IPS-20b (cell line): ENCODE results near the gene ABHD11.
"Not testable (repeated sequence)": the region's sequence is repeated elsewhere in the genome, so short reads cannot be mapped to it uniquely, and the experiment has no call there.

Source experiments
- H3K27ac ChIP-seq: one replicate; pipeline ENCODE4 v1.5.1; 2013; ENCODE audit warnings: low read length
- H3K27me3 ChIP-seq: 2 replicates; pipeline ENCODE4 v1.6.1; 2013; ENCODE audit warnings: mild to moderate bottlenecking, low read length, inconsistent platforms; ENCODE audit not compliant: insufficient read depth
- H3K36me3 ChIP-seq: 2 replicates; pipeline ENCODE4 v1.6.1; 2013; ENCODE audit warnings: low read depth, mild to moderate bottlenecking, inconsistent platforms, low read length, moderate library complexity; ENCODE audit not compliant: insufficient read depth
- H3K4me1 ChIP-seq: 2 replicates; pipeline ENCODE4 v1.6.1; 2013; ENCODE audit warnings: mild to moderate bottlenecking, control low read depth, inconsistent platforms, low read length, moderate library complexity; ENCODE audit not compliant: insufficient read depth
- H3K4me3 ChIP-seq: 2 replicates; pipeline ENCODE4 v1.5.1; 2013; ENCODE audit warnings: mild to moderate bottlenecking, low read length, inconsistent platforms
- H3K9ac ChIP-seq: 2 replicates; pipeline ENCODE4 v1.6.1; 2013; ENCODE audit warnings: low read depth, mild to moderate bottlenecking, inconsistent platforms, low read length, moderate library complexity
- H3K9me3 ChIP-seq: 2 replicates; pipeline ENCODE4 v1.6.1; 2013; ENCODE audit warnings: mild to moderate bottlenecking, low read depth, low read length, inconsistent platforms; ENCODE audit not compliant: insufficient read depth

The ABHD11 gene, protein sequence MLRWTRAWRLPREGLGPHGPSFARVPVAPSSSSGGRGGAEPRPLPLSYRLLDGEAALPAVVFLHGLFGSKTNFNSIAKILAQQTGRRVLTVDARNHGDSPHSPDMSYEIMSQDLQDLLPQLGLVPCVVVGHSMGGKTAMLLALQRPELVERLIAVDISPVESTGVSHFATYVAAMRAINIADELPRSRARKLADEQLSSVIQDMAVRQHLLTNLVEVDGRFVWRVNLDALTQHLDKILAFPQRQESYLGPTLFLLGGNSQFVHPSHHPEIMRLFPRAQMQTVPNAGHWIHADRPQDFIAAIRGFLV

DNA sequence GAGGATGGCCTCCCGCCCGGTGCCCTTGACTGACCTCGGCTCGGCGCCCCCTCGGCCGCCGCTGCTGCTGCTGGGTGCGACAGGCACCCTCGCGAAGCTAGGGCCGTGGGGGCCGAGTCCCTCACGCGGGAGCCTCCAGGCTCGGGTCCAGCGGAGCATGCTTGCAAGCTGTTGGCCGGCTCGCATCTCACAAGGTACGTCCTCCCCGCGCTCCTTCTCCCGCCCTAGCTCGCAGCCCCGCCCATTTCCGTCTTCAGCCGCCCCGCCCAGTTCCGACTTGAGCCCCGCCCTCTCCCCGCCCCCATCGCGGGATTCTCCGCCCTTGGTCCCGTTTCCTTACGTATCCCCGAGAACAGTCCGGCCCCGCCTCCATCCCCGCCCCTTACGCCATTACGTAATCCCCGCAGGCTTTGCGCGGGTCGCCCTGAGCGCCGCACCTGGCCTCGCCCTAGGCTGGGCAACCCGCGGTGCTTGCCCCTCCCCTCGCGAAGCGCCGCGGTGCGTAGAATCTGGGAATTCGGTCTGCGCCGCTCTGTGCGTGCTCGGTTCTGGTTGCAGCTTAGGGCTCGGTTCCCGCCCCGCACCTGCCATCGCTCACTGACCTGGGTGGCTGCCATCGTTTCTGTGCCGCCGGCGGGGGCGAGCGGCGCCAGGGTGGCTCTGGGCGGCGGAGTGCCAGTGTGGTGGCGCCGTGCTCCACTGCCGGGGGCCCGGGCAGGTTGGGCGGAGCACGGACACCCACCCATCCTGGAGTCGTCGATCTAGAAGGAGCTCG lies at the start of gene ABHD11:
ABHD11 (minus strand) TSS at position 191 of the 775 bp plus-strand sequence; CDS start at position 159, 32 bp downstream.
- no peaks in the 10 kb centered on the region for H3K9me3 ChIP-seq
- peaks cover 13% of the 10 kb centered on the region; the same call in 1 of the 2 replicates for H3K27me3 ChIP-seq
- peak within 1 kb of the TSS; percentile 91 for H3K4me3 ChIP-seq
- peak within 1 kb of the TSS; percentile 53 for H3K27ac ChIP-seq
- peaks cover 25% of the 10 kb centered on the region; the same call in 1 of the 2 replicates for H3K4me1 ChIP-seq
- H3K9ac ChIP-seq: peak within 1 kb of the TSS; percentile 90
- H3K36me3 ChIP-seq: peaks cover 21% of the 10 kb centered on the region

DNA sequence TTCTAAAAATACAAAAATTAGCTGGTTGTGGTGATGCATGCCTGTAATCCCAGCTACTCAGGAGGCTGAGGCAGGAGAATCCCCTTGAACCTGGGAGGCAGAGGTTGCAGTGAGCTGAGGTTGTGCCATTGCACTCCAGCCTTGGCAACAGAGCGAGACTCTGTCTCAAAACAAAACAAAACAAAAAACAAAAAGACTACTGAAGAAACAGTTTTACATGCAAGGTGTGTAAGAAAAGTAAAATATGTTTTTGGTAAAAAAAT lies 49.1 kb upstream of the ABHD11 start:
- not testable (repeated sequence) for H3K9me3 ChIP-seq, H3K27me3 ChIP-seq, H3K9ac ChIP-seq, H3K36me3 ChIP-seq, H3K4me1 ChIP-seq, H3K27ac ChIP-seq, H3K4me3 ChIP-seq

DNA sequence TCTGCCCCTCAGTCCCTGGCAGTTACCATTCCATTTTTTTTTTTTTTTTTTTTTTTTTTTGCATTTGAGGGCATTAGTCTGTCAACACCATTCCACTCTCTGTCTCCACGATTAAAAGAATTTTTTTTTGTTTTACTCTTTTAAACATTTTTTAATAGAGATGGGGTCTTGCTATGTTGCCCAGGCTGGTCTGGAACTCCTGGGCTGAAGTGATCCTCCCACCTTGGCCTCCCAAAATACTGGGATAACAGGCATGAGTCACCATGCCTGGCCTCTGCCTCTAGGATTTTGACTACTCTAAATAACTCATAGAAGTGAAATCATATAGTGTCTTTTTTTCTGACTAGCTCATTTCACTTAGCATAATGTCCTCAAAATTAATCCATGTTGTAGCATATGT lies 48.0 kb upstream of the ABHD11 start:
- H3K36me3 ChIP-seq: no peaks in the 10 kb centered on the region
- no peak overlapping the region for H3K27ac ChIP-seq
- no peak overlapping the region for H3K4me3 ChIP-seq
- no peaks in the 10 kb centered on the region; the same call in 1 of the 2 replicates for H3K9me3 ChIP-seq
- H3K9ac ChIP-seq: no peak overlapping the region
- H3K4me1 ChIP-seq: no peaks in the 10 kb centered on the region
- H3K27me3 ChIP-seq: no peaks in the 10 kb centered on the region

DNA sequence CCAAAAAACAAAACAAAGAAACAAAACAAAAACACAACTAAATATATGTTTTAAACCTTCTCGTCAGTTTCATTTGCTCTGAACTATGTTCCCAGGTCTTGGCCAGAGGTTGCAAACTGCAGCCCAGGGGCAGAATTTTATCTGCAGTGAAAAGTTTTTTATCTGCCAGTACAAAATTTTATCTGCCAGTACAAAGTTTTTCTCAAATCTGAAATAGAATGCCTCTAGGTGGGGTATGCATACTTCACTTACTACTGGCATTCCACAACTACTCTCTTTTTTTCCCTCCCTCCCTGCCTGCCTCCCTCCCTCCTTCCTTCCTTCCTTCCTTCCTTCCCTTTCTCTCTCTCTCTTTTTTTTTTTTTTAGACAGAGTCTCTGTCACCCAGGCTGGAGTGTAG lies 40.9 kb upstream of the ABHD11 start:
- Histone ChIP-seq H3K9ac (no peak overlapping the region), H3K27ac (no peak overlapping the region), H3K27me3 (no peaks in the 10 kb centered on the region), H3K36me3 (no peaks in the 10 kb centered on the region), H3K4me3 (no peak overlapping the region), H3K9me3 (no peaks in the 10 kb centered on the region), H3K4me1 (no peaks in the 10 kb centered on the region)

DNA sequence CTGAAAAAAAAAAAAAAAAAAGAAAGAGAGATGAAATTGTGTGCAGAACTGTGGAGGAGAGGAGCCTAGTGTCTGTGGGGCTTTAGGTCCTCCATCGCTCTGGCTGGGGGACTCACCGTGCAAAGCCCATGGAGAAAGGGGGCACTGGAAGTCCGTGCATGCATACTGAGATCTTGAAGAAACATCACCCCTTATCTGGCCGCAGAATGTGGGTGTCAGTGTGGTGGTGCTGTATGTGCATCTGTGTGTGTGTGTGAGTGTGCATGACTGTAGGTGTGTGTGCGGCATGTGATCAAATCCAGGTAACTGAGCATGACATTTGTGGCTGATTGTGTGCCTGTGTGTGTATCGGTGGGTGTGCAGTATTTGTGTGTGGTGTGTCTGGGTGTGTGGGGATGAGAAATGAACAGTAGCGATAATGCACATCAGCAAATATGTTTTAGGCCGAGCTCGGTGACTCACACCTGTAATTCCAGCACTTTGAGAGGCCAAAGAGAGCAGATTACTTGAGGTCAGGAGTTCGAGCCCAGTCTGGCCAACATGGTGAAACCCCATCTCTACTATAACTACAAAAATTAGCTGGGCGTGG lies 40.3 kb upstream of the ABHD11 start:
- no peaks in the 10 kb centered on the region for H3K36me3 ChIP-seq
- H3K27me3 ChIP-seq: no peaks in the 10 kb centered on the region
- no peak overlapping the region for H3K4me3 ChIP-seq
- H3K9me3 ChIP-seq: no peaks in the 10 kb centered on the region
- no peak overlapping the region for H3K27ac ChIP-seq
- no peaks in the 10 kb centered on the region for H3K4me1 ChIP-seq
- no peak overlapping the region for H3K9ac ChIP-seq

DNA sequence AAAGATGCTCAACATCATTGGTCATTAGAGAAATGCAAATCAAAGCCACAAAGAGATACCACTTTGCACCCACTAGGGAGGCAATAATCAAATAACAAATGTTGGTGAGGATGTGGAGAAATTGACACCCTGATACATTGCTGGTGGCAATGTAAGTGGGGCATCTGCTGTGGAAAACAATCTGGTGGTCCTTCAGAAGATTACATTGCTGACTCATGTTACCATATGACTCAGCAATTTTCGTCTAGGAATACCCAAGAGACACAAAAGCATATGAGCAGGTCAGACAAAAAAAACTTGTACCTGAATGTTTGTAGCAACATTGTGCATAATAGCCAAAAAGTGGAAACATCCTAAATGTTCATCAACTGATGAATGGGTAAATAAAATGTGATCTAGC lies 36.3 kb upstream of the ABHD11 start:
- Histone ChIP-seq H3K27me3 (peaks cover 11% of the 10 kb centered on the region), H3K9ac (no peak overlapping the region), H3K27ac (no peak overlapping the region), H3K9me3 (no peaks in the 10 kb centered on the region), H3K36me3 (no peaks in the 10 kb centered on the region), H3K4me1 (no peaks in the 10 kb centered on the region), H3K4me3 (no peak overlapping the region)

DNA sequence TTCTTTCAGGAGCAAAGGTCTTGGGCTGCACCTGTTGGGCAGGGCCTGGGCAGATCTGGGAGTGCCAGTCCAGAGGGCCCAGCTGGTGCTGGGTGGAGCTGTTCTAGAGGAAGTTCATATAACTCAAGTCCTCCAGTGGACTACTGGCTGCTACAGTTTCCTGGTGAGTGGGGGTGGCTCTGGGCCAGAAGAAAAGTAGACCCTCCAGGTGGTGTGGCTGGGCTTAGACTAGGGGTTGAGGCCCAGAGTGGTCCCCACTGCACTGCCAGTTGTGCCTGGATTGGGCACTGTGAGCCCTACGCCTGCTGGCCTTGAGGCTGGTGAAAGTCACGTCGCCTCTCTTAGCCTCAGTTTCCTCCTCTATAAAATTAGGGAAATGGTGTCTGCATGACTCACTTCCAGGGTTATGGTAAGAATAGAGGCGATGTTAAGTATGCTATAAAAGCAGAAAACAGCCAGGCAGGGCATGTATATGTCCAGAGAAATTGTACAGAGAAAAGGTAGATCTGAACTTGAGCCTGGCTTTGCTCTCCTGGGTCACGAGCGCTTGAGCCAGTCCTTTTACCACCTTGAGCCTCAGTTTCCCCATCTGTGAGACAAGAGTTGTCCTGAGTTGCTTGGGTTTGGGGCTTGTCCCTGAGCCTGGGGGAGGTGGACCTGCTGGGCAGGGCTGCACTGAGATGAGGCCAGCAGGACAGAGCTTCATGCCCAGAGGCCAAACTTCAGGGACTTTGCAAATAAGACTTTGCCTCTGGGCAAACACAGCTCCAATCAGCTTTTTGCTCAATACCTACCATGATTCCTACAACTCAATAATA lies 35.3 kb upstream of the ABHD11 start:
- Histone ChIP-seq H3K27me3 (peaks cover 19% of the 10 kb centered on the region), H3K4me3 (no peak overlapping the region), H3K27ac (no peak overlapping the region), H3K36me3 (no peaks in the 10 kb centered on the region), H3K9ac (no peak overlapping the region), H3K9me3 (no peaks in the 10 kb centered on the region), H3K4me1 (no peaks in the 10 kb centered on the region)

DNA sequence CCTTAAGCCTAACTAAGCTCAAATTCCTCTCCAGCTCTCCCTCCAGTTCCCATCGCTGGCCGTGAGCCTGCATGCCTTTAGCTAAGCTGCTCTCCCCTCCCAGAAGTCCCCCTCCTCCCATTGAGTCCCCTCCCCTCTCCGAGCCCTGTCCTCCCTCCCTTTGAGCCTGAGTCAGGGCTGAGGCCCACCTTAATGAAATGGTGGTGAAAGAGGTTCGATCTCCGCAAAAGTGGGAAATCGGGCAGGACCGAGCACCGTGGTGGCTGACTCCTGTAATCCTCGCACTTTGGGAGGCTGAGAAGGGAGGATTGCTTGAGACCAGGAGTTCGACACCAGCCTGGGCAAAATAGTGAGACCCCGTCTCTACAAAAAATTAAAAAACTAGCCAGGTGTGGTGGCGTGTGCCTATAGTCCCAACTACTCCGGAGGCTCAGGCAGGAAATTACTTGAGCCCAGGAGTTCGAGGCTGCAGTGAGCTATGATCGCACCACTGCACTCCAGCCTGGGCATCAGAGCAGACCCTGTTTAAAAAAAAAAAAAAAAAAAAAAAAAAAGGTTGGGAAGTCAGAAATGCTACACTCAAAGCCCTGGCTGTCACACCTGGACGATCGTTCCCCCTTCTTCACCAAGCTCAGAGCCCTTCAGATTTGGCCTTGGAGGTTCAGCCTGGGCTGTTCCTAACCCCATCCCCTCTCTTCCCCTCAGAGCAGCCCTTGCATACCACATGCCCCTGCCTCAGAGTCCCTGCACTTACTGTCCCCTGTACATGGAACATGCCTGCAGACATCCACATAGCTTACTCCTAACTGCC lies 32.5 kb upstream of the ABHD11 start:
- Histone ChIP-seq H3K4me3 (peak overlapping the region; percentile 70), H3K9ac (peak overlapping the region; percentile 35; the same call in 1 of the 2 replicates), H3K4me1 (no peaks in the 10 kb centered on the region), H3K9me3 (no peaks in the 10 kb centered on the region), H3K27ac (no peak overlapping the region), H3K36me3 (no peaks in the 10 kb centered on the region), H3K27me3 (peaks cover 25% of the 10 kb centered on the region)

DNA sequence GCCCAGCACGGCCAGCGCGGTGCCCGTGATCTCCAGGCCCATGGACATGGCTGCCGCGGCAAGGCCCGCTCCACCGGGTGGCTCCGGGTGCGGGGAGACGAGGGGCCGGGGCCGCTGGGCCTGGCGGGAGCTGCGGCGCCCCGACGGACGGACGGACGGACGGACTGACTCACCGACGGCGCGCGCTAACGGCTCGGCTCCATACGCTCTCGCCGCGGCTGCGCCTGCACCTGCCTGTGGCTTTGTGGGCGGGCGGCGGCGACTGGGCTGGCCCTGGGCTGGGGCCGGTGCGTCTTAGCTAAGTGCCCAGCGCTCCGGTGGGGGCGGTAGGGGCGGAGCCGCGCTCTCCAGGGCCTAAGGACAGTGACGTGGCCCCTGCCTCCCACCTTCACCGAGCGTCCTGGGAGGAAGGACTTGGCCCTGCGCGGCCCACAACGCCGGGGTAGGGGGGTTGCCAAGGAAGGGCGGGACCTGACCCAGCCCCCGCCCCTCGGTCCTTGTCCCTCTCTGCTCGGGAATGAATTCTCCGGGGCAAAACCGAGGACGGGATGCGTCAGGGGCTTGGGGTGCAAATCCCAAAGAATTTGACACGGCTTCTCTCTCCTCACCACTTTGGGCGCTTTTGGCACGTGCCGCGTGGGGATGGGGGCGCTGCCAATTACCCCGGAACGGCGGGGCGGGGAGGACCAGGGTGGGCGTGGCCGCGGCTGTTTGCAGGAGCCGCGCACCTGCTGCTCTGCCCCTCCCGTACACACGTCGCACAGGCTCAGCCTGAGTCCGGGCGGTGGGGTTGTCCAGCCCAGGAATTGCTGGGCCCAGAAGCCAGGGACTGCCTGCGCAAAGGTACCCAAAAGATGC lies 31.6 kb upstream of the ABHD11 start, which contains the start of gene CLDN3:
CLDN3 (minus strand) TSS at position 269 of the 858 bp plus-strand sequence; CDS start at position 48, 221 bp downstream.
- no peaks in the 10 kb centered on the region for H3K36me3 ChIP-seq
- H3K27ac ChIP-seq: no peak within 1 kb of the TSS
- H3K4me1 ChIP-seq: no peaks in the 10 kb centered on the region
- peak within 1 kb of the TSS; percentile 59; the same call in 1 of the 2 replicates for H3K9ac ChIP-seq
- no peaks in the 10 kb centered on the region for H3K9me3 ChIP-seq
- peak within 1 kb of the TSS; percentile 70 for H3K4me3 ChIP-seq
- peaks cover 25% of the 10 kb centered on the region for H3K27me3 ChIP-seq

DNA sequence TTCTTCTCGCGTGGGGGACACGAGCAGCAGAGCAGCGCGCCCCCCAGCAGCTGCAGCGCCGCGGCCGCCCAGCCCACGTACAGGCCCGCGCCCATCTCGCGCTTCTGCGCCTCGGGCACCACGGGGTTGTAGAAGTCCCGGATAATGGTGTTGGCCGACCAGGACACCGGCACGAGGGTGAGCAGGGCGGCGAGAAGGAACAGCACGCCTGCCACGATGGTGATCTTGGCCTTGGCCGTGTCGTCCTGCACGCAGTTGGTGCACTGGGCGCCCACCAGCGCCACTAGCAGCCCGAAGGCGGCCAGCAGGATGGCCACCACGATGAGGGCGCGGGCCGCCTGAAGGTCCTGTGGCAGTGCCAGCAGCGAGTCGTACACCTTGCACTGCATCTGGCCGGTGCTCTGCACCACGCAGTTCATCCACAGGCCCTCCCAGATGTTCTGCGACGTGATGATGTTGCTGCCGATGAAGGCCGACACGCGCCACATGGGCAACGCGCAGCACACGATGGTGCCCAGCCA lies 30.9 kb upstream of the ABHD11 start:
- Histone ChIP-seq H3K4me1 (no peaks in the 10 kb centered on the region), H3K27ac (no peak overlapping the region), H3K36me3 (no peaks in the 10 kb centered on the region), H3K27me3 (peaks cover 25% of the 10 kb centered on the region), H3K9me3 (no peaks in the 10 kb centered on the region), H3K4me3 (peak overlapping the region; percentile 70; the same call in 1 of the 2 replicates), H3K9ac (peak overlapping the region; percentile 59; the same call in 1 of the 2 replicates)
